SK-N-SH treated with all-trans-retinoic acid at 6 μM for 48 hours (cell line): ENCODE results near the gene SGO1.

ENCODE experiments used
- TOX ChIP-seq: fragments of 250-450 bp; sonication (Bioruptor Pico); IDR thresholded peaks from 2 replicates; pipeline ENCODE4 v1.8.0; 2021; ENCODE audit warnings: mild to moderate bottlenecking, moderate library complexity, borderline replicate concordance
- ZFP3 ChIP-seq: fragments of 250-450 bp; sonication (Bioruptor Pico); IDR thresholded peaks from 2 replicates; pipeline ENCODE4 v1.5.0; 2020; ENCODE audit warnings: mild to moderate bottlenecking, moderate library complexity

DNA sequence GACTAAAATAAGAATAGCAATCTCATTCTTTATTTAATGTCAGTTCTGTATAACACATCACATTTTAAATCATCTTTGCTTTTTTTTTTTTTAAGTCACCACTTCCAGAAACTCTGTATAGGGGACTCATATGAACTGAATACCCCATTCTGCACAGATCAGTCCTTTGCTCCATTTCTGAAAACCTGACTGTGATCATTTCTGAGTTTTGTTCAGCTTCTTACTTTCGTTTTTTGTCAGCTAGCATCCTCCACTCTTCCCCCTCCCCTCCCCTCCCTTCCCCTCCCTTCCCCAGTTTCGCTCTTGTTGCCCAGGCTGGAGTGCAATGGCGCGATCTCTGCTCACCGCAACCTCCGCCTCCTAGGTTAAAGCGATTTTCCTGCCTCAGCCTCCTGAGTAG, 49.8 kb upstream of the SGO1 start:
- TF ChIP-seq ZFP3 (CRISPR knock-in tag) (no peak), TOX (CRISPR knock-in tag) (no peak)
